HG03159 (cell line): ENCODE results near the gene MPLKIP.
"Not testable (repeated sequence)": the region's sequence is repeated elsewhere in the genome, so short reads cannot be mapped to it uniquely, and the experiment has no call there.

Experiments
- ATAC-seq: cut with Tn5 transposase; IDR thresholded peaks from one replicate; pipeline ENCODE4 v1.9.1; 2021; ENCODE audit warnings: mild to moderate bottlenecking, moderate library complexity; ENCODE audit not compliant: unreplicated experiment

Gene MPLKIP

GRCh38 chr7:40133561-40134427, 628 bp downstream of the MPLKIP start:
- ATAC-seq = peak; percentile 53

- no peak for ATAC-seq
These were observed 11.5 kb downstream of the MPLKIP start for GRCh38 chr7:40122940-40123254.

GRCh38 chr7:40122100-40122939, 12.1 kb downstream of the MPLKIP start:
- not testable (repeated sequence) for ATAC-seq

GRCh38 chr7:40120020-40120419, 14.4 kb downstream of the MPLKIP start:
- ATAC-seq = no peak

- ATAC-seq = not testable (repeated sequence)
These were observed 16.2 kb downstream of the MPLKIP start for GRCh38 chr7:40118201-40118600.

GRCh38 chr7:40117199-40117598, 17.2 kb downstream of the MPLKIP start:
- not testable (repeated sequence) for ATAC-seq

- no peak for ATAC-seq
These were observed 18.5 kb downstream of the MPLKIP start for GRCh38 chr7:40115936-40116335.

- no peak for ATAC-seq
These were observed 28.4 kb downstream of the MPLKIP start for GRCh38 chr7:40105879-40106473.

GRCh38 chr7:40102897-40103296, 31.5 kb downstream of the MPLKIP start:
- ATAC-seq = no peak

GRCh38 chr7:40101201-40101600, 33.2 kb downstream of the MPLKIP start:
- no peak for ATAC-seq

GRCh38 chr7:40099837-40100236, 34.6 kb downstream of the MPLKIP start:
- ATAC-seq = no peak

GRCh38 chr7:40098810-40099209, 35.6 kb downstream of the MPLKIP start:
- no peak for ATAC-seq

- no peak for ATAC-seq
These were observed 36.7 kb downstream of the MPLKIP start for GRCh38 chr7:40097728-40098127.

- no peak for ATAC-seq
These were observed 38.6 kb downstream of the MPLKIP start for GRCh38 chr7:40095695-40096327.

GRCh38 chr7:40095230-40095629, 39.2 kb downstream of the MPLKIP start:
- no peak for ATAC-seq

- ATAC-seq = no peak
These were observed 40.6 kb downstream of the MPLKIP start for GRCh38 chr7:40093631-40094350.

- ATAC-seq = no peak
These were observed 42.2 kb downstream of the MPLKIP start for GRCh38 chr7:40092182-40092581.

GRCh38 chr7:40077849-40078248, 56.6 kb downstream of the MPLKIP start:
- ATAC-seq = no peak
